T-helper 2 cell treated with Interferon-gamma antibody and Interleukin-4, amounts not matched to agents 5 μg/mL and 100 μg/mL, for 36 hours (primary cell): ENCODE data around the gene LITAF.

Experiments used
- DNase-seq: peaks from one replicate; pipeline ENCODE4 v3.0.0; 2021; ENCODE audit warnings: low spot score
- H3K27ac Mint-ChIP-seq: one replicate; pipeline ENCODE4 v1.8.0; 2021; ENCODE audit warnings: mild to moderate bottlenecking, mixed read lengths
- H3K27me3 Mint-ChIP-seq: one replicate; pipeline ENCODE4 v1.8.0; 2021; ENCODE audit warnings: low read depth, mixed read lengths
- H3K36me3 Mint-ChIP-seq: one replicate; pipeline ENCODE4 v1.8.0; 2021; ENCODE audit warnings: low read depth, mixed read lengths
- H3K4me1 Mint-ChIP-seq: one replicate; pipeline ENCODE4 v1.8.0; 2021; ENCODE audit warnings: low read depth, mixed read lengths
- H3K4me3 Mint-ChIP-seq: one replicate; pipeline ENCODE4 v1.8.0; 2022; ENCODE audit warnings: mild to moderate bottlenecking, moderate library complexity, mixed read lengths
- H3K9me3 Mint-ChIP-seq: one replicate; pipeline ENCODE4 v1.8.0; 2021; ENCODE audit warnings: mixed read lengths

Gene LITAF

GRCh38 chr16:11553371-11553770, 33.3 kb downstream of the LITAF start:
- DNase-seq: no peak
- peaks cover 78% of the 10 kb centered on the region for H3K36me3 Mint-ChIP-seq
- no peak overlapping the region for H3K4me3 Mint-ChIP-seq
- H3K27ac Mint-ChIP-seq: peak overlapping the region; percentile 22
- H3K27me3 Mint-ChIP-seq: no peaks in the 10 kb centered on the region
- peaks cover 24% of the 10 kb centered on the region for H3K9me3 Mint-ChIP-seq
- H3K4me1 Mint-ChIP-seq: peaks cover 27% of the 10 kb centered on the region

DNA sequence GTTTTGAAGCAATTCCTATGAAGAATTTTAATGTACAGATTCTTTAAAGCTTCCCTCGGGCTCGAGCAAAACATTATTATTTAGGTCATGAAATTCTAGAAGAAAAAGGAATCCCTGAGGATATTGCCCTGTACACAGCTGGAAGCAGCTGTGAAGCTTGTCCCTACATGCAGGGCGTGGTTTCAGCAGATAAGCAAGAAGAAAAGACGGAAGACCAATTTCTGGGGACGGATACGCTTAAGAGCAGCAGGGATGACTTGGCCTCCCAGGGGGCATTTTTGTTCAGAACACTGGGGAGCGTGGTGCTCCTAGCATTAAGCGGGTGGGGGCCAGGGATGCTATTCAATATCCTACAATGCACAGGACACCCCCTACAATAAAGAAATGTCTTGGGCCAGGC, 34.3 kb downstream of the LITAF start:
- H3K27me3 Mint-ChIP-seq: no peaks in the 10 kb centered on the region
- no peak overlapping the region for H3K27ac Mint-ChIP-seq
- peaks cover 87% of the 10 kb centered on the region for H3K36me3 Mint-ChIP-seq
- no peak for DNase-seq
- H3K9me3 Mint-ChIP-seq: peaks cover 24% of the 10 kb centered on the region
- H3K4me1 Mint-ChIP-seq: peaks cover 19% of the 10 kb centered on the region
- H3K4me3 Mint-ChIP-seq: no peak overlapping the region

DNA sequence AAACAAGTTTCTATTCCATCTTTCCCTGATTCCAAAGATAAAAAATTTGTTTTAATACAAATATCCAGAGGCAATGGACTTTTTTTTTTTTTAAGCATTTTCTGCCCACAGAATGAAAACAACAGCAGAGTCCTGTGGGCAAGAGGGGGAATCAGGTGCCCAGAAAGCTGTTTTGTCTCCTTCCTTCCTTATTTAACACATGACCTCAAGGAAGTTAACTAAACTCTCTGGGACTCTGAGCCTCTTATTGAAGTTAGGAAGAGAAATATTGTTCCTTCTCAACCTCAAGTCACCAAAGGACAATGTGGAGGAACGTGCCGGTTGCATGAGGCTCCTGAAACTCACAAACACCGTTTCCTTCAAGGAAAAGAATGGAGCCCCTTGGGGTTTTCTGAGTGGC, 34.9 kb downstream of the LITAF start:
- Mint-ChIP-seq H3K9me3 (peaks cover 21% of the 10 kb centered on the region), H3K4me3 (no peak overlapping the region), H3K4me1 (peaks cover 13% of the 10 kb centered on the region), H3K27me3 (no peaks in the 10 kb centered on the region), H3K27ac (no peak overlapping the region), H3K36me3 (peaks cover 86% of the 10 kb centered on the region)
- DNase-seq: no peak

DNA sequence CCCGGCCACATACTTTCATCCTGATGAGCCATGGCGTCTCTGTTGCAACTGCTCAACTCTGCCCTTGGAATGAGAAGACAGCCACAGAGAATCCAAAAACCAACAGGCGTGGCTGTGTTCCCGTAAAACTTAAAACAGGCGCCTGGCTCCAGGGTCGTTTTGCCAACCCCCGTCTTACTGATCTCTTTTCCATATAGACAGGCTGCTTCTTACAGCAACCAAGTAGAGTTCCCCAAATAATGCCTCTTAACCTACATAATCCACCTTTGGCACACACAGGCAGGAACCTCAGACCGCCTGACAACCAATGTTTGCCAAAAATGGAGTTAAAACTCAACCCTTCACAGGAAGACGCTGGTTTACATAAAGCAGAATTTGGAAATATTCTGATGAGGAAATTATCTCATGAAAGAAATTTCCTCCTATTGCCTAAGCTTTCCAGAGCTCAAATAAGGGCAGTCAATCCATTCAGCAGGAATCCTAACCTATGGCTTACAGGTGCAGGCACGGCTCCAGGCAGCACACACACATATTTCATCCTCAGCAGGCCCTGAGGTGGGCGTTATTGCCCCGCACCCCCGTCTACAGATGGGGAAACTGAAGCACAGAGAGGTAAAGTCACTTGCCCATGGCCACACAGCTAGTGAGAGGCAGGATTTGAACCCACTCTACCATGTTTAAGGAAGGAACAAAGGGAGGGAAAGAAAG, 35.8 kb downstream of the LITAF start:
- Mint-ChIP-seq H3K27me3 (no peaks in the 10 kb centered on the region), H3K27ac (no peak overlapping the region), H3K4me1 (peaks cover 4% of the 10 kb centered on the region), H3K4me3 (no peak overlapping the region), H3K9me3 (peaks cover 12% of the 10 kb centered on the region), H3K36me3 (peaks cover 77% of the 10 kb centered on the region)
- DNase-seq: no peak

DNA sequence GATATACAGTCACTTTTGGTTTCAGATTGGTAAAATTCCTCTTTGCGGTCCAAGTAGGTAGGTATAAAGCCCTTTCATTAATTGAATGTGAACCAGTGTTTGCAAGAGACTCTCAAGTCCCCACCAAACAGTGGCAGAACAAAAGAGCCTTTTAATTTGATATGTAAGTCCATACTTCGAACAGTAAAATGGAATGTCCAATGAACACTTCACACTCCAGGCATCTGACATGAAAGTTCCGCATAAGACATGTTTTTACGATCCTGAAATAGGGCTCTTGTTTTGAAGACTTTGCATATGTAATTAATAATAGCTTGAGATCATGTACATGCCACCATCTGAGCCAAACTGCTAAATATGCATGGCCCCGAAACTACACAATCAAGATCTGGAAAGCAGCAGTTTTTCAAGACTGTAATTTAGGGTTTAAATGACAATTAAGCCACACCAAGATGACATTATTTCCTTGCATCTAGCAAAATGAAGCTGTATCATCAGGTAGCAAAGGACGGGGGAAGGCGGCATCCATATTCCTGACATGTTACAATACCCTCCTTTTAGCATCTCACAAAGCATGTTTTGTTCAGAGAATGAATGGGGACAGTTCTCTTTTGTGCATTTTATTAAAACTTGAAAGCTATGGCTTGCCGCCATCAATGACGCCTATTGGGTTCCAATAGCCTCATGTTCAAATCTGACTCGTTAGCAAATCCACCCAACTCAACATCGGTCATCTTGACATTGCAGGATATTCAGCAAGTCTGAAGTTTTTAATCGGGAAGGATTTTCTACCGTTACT, 39.4 kb downstream of the LITAF start:
- H3K4me3 Mint-ChIP-seq: no peak overlapping the region
- peaks cover 58% of the 10 kb centered on the region for H3K36me3 Mint-ChIP-seq

DNA sequence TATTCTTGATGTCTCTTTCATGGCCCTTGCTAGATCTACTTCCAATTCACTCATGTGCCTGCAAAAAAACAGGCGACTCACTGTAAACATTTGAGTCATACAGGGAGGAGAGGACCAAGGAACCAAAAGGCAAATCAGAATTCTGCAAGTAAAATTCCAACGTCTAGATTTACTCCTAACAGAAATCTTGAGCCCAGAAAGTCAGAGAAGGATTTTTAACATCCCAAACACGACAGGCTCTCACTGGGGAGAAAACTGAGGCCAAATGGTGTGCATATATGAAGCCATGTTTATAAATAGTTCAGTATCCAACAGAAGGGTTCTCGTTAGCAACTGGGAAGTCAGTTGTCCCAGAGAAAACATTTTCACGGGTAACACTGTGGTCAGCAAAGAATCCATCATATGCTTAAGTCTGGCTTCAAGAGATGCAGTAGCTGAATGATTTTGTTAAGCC, 40.1 kb downstream of the LITAF start:
- H3K27ac Mint-ChIP-seq: no peak overlapping the region
- peaks cover 8% of the 10 kb centered on the region for H3K9me3 Mint-ChIP-seq
- H3K4me3 Mint-ChIP-seq: no peak overlapping the region
- H3K27me3 Mint-ChIP-seq: no peaks in the 10 kb centered on the region
- peaks cover 51% of the 10 kb centered on the region for H3K36me3 Mint-ChIP-seq
- DNase-seq: no peak
- peaks cover 4% of the 10 kb centered on the region for H3K4me1 Mint-ChIP-seq

More for the DNA sequence above, 39.4 kb downstream of the LITAF start:
- DNase-seq: no peak
- Mint-ChIP-seq H3K27ac (no peak overlapping the region), H3K4me1 (no peaks in the 10 kb centered on the region), H3K27me3 (no peaks in the 10 kb centered on the region), H3K9me3 (peaks cover 8% of the 10 kb centered on the region)

- Mint-ChIP-seq H3K27me3 (no peaks in the 10 kb centered on the region), H3K27ac (peak overlapping the region; percentile 21), H3K9me3 (no peaks in the 10 kb centered on the region), H3K36me3 (peaks cover 24% of the 10 kb centered on the region), H3K4me3 (no peak overlapping the region), H3K4me1 (peaks cover 4% of the 10 kb centered on the region)
- no peak for DNase-seq
Observed at GRCh38 chr16:11543661-11544393, 42.9 kb downstream of the LITAF start.

GRCh38 chr16:11542069-11542744, 44.5 kb downstream of the LITAF start:
- Mint-ChIP-seq H3K27ac (no peak overlapping the region), H3K27me3 (no peaks in the 10 kb centered on the region), H3K4me1 (peaks cover 4% of the 10 kb centered on the region), H3K9me3 (no peaks in the 10 kb centered on the region), H3K4me3 (no peak overlapping the region), H3K36me3 (peaks cover 9% of the 10 kb centered on the region)
- DNase-seq: no peak

GRCh38 chr16:11539641-11540050, 47.1 kb downstream of the LITAF start:
- no peaks in the 10 kb centered on the region for H3K27me3 Mint-ChIP-seq
- H3K4me1 Mint-ChIP-seq: peaks cover 7% of the 10 kb centered on the region
- DNase-seq: no peak
- H3K36me3 Mint-ChIP-seq: no peaks in the 10 kb centered on the region
- no peak overlapping the region for H3K4me3 Mint-ChIP-seq
- H3K9me3 Mint-ChIP-seq: no peaks in the 10 kb centered on the region
- no peak overlapping the region for H3K27ac Mint-ChIP-seq

DNA sequence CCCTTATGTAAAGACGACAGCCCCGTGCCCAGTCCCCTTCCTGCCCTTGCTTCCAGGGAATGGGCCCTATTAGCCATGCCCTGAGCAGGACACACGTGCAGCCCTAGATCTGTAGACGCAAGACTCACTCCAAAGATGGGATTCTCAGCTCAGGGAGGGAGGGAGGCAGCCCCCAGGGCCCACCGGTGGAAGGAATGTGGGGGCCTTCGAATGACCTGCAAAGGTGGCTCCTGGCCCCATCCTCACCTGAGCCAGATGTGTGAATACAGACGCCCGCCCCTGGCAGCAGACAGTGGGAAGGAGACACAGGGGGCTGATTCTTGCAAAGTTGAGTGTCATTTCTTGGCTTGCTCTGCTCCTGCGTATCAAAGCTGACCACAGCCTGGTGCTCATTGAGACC, 47.8 kb downstream of the LITAF start:
- Mint-ChIP-seq H3K4me1 (peaks cover 7% of the 10 kb centered on the region), H3K9me3 (no peaks in the 10 kb centered on the region), H3K27ac (no peak overlapping the region), H3K4me3 (no peak overlapping the region), H3K27me3 (no peaks in the 10 kb centered on the region), H3K36me3 (no peaks in the 10 kb centered on the region)
- no peak for DNase-seq

- Mint-ChIP-seq H3K9me3 (no peaks in the 10 kb centered on the region), H3K27me3 (no peaks in the 10 kb centered on the region), H3K4me1 (peaks cover 6% of the 10 kb centered on the region), H3K36me3 (no peaks in the 10 kb centered on the region), H3K27ac (no peak overlapping the region), H3K4me3 (no peak overlapping the region)
- no peak for DNase-seq
Observed at GRCh38 chr16:11536104-11536866, 50.4 kb downstream of the LITAF start.

- Mint-ChIP-seq H3K27ac (no peak overlapping the region), H3K4me1 (peaks cover 6% of the 10 kb centered on the region), H3K36me3 (no peaks in the 10 kb centered on the region), H3K27me3 (no peaks in the 10 kb centered on the region), H3K4me3 (no peak overlapping the region), H3K9me3 (no peaks in the 10 kb centered on the region)
- no peak for DNase-seq
Observed at GRCh38 chr16:11535494-11535893, 51.2 kb downstream of the LITAF start.

DNA sequence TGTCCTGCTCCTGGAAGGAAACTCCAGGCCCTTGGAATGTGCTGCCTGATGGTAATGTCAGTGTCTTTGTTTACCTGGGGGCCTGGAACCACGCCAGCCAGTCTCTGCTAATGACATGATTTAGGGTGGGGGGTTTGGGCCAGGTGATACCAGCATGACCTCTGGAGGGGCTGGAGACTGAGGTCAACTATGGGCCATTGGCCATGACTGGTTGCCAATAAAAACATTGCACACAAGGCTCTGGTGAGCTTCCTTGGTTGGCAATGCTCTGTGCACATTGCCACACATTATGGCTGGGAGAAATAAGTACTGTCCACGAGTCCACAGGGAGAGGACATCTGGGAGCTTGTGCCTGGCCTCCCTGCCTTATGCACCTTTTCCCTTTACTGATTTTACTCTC, 52.5 kb downstream of the LITAF start:
- no peak overlapping the region for H3K27ac Mint-ChIP-seq
- H3K36me3 Mint-ChIP-seq: no peaks in the 10 kb centered on the region
- no peak for DNase-seq
- peaks cover 6% of the 10 kb centered on the region for H3K4me1 Mint-ChIP-seq
- no peaks in the 10 kb centered on the region for H3K9me3 Mint-ChIP-seq
- no peaks in the 10 kb centered on the region for H3K27me3 Mint-ChIP-seq
- no peak overlapping the region for H3K4me3 Mint-ChIP-seq
